ENCODE results near the gene ZNF490. TPM values are rescaled to one million over a fixed set of nuclear protein-coding genes. Genes with fewer than 3 reads are reported as not detected.
"Not testable (repeated sequence)": the region's sequence is repeated elsewhere in the genome, so short reads cannot be mapped to it uniquely, and the experiment has no call there.

ZNF490 gene
- total RNA-seq, result 10.2 and 13.1 TPM in 2 replicates

DNA sequence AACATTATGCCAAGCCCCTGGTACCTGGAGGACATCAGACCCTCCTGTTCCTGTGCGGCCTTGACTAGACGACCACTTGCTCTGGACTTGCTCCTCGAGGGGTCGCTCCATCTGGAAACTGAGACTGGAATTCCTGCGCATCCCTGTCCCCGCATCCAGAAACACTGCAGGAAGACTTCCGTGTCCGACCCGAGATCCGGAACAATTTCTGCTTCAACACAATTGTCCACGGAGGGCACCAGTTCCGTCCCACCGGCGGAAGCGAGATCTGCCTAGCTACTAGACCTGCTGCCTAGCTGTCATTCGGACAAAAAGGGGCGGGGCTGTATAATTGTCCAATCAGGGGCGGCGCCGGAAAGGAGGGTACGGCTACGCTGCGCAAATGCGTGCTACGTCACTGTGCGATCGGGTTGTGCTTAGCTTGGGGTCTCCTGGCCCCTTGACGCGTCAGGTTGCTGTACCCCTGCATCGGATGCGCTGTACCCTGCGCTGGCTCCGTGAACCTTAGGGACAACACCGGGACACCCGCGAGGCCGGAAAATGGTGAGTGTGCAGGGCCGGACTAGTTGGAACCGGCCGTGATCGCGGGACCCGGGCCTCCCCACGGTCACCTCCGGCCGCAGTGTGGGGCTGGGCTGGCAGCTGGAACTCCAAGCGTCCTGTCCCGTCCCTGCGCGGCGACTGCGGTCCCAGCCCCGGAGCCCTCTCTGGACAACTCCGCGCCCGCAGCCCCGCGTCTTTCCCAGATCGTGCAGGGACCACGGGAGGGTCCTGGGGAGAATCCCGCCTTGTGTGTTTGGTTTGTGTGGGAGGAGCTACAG lies at the start of gene ZNF490, which contains the start of gene ZNF791:
Gene ZNF490 (minus strand): TSS at position 274 of the 821 bp plus-strand sequence. CDS start 133 bp downstream, at position 141.
Gene ZNF791 (plus strand): TSS at position 381 of the 821 bp plus-strand sequence. CDS start 160 bp downstream, at position 541.
- DNase-seq, result peak; percentile 98

GRCh38 chr19:12657966-12658365 lies 47.4 kb upstream of the ZNF490 start:
- no peak for DNase-seq

DNA sequence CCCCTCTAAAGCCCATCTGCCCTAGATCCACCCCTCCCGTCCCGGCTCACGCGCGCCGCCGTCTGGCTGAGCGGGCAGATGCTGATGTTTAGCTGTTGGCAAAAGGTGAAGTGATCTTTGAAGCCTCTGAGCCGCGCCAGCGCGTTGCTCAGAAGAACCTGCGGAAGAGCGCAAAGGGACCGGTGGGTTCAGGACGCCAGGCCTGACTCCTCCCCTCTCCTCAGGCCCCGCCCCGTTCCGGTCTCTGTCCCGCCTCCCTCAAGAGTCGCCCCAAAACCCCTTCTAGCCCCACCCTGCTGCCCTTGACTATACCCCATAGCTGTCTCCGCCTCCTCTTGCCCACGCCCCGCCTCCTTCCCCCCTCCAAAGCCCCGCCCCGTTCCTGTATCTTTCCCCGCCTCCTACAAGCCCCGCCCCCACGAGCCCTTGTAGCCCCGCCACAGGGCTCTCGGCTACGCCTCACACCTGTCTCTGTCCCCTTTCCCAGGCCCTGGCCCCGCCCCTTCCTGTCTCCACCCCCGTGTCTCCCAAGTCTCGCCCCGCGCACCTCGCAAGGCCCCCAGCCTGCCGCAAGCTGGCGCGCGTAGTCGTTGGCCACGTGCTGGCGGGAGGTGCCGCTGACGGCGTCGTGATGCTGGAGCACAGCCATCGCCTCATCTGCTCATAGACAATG lies 46.4 kb upstream of the ZNF490 start:
- no peak for DNase-seq

DNA sequence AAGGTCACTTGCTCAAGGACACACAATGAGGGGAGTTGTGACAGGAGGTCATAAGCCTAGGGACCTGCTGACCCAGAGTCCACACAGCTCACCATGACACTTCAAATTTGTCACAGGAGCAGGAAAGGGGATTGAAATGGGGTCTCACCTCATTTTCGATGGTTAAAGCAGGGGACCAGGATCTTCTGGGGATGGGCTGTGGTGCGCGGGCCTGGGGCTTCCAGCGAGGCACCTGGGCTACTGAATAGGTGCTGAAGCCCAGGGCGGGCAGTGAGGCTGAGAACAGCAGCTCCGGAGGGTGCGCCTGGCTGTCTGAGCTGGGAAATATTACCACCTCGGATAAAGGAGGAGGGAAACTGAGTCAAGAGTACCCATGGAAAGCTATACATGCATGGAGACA lies 44.9 kb upstream of the ZNF490 start:
- no peak for DNase-seq

GRCh38 chr19:12652219-12652618 lies 41.6 kb upstream of the ZNF490 start:
- no peak for DNase-seq

DNA sequence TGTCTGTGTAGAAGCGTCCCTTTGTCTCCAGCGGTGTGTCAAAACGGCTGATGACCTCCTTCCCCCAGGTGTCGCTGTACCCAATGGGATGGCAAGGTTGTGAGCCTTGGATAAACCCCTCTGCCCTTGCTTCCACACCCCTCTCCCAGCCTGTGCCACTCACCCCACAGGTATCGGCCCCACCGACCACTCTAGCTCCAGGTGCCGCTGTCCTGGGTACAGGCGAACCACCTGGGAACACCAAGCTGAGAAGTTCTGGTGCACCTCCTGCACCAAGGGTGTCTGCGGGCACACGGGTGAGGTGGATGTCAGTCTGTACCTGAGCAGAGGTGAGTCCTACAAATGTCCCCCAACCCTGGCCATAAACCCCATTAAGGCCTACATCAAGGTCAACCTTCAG lies 39.3 kb upstream of the ZNF490 start:
- DNase-seq, result no peak

- DNase-seq, result peak; percentile 38
Measured at GRCh38 chr19:12648088-12648487, 37.5 kb upstream of the ZNF490 start.

DNA sequence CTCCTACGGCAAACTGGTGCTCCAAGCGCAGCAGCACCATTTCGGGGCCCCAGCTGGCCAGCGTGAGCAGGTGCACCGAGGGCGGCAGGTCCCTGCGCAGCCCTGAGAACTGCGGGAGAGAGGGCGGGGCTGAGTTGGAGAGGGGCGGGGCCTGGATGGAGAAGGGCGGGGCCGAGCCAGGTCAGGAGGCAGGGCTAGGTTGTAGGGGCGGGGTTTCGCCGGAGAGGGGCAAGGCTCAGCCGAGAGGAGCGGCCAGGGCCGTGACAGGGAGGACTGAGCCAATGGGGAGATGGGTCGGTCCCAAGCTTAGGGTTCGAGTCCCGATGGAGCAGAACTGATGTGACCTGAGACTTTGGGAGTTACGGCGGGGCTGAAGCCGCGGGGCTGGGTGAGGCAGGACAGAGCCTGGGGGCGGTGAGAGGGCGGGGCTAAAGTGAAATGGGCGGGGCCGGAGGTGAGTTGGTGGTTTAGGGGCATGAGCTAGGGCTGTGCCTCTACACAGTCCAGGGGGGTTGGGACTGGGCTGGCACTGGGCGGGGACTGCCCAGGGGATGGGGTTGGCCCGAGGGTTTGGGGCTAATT lies 37.0 kb upstream of the ZNF490 start:
- peak; percentile 56 for DNase-seq

GRCh38 chr19:12647047-12647446 lies 36.4 kb upstream of the ZNF490 start:
- no peak for DNase-seq

GRCh38 chr19:12646551-12646950 lies 35.9 kb upstream of the ZNF490 start:
- no peak for DNase-seq

- DNase-seq, result not testable (repeated sequence)
Measured at GRCh38 chr19:12643716-12644115, 33.1 kb upstream of the ZNF490 start.

DNA sequence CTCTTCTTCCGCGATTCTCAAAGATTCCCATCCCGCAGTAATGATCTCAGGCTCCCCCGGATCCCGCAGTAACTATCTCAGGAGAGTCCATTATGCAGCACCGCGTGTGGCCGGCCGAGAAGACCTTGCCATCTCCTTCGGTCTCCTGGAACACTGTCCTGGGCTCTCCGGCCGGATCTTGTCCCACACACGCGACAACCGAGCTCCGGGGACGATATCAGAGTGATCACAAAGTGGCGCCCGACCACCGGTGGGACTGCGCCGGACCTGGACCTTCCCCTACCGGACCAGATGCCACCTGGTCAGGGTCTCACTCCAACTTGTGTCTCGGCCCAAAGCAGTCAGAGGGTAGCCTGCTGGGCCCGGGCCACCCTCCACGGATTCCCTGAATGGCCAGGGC lies 31.9 kb upstream of the ZNF490 start:
- DNase-seq, result no peak

DNA sequence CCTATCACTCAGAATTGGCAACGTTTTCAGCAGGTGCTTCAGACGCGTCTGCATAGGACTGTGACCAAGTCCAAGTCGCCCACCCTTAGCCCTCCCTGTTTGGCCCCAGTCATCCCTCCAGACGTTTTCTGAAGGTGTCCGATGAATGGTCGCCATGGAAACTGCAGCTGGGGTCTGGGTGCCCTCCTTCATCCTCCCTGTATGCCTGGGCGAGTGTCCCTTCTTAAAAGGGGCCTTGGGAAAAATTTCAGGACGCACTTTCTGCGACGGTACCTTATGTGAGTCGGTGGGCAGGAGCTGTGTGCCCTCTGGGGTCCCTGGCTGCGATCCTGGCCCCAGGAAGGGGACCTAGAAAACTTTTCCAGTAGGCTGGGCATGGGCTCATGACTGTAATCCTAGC lies 30.8 kb upstream of the ZNF490 start:
- no peak for DNase-seq

- DNase-seq, result peak; percentile 84
Measured at GRCh38 chr19:12639901-12640613, 29.4 kb upstream of the ZNF490 start.

DNA sequence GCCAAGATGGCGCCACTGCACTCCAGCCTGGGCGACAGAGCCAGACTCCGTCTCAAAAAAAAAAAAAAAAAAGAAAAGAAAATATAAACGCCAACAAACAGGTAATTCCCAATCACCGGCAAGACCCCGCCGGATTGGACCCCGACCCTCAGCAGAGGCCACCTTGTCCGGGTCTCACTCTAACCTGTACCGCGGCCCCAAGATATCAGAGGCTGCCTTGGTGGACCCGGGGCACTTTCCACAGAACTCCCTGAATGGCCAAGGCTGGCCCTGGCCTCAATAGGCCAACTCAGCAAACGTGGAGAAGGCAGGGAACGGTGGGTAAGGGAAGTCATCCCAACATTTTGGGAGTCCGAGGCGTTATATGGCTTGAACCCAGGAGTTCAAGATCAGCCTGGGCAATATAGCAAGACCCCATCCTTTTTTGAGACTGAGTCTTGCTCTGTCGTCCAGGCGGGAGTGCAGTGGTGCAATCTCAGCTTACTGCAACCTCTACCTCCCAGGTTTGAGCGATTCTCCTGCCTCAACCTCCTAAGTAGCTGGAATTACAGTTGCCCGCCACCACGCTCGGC lies 28.1 kb upstream of the ZNF490 start:
- no peak for DNase-seq

DNA sequence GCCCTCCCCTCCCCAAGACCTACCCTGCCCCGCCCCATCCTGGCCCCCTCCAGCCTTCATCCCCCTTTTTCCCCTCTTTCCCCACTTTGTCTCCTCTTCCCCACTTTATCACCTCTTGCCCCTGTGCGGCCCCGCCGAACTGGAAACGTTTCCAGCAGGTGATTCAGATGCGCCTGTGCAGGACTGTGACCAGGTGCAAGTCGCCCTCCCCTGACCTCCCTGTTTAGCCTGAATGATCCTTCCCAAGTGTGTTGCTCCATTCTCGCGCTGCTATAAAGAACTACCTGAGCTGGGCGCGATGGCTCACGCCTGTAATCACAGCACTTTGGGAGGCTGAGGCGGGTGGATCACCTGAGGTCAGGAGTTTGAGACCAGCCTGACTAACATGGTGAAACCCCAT lies 26.0 kb upstream of the ZNF490 start:
- DNase-seq, result no peak

- DNase-seq, result no peak
Measured at GRCh38 chr19:12629215-12629614, 18.6 kb upstream of the ZNF490 start.

- DNase-seq, result peak; percentile 30
Measured at GRCh38 chr19:12628040-12629022, 17.7 kb upstream of the ZNF490 start.

GRCh38 chr19:12626958-12627357 lies 16.3 kb upstream of the ZNF490 start:
- no peak for DNase-seq

DNA sequence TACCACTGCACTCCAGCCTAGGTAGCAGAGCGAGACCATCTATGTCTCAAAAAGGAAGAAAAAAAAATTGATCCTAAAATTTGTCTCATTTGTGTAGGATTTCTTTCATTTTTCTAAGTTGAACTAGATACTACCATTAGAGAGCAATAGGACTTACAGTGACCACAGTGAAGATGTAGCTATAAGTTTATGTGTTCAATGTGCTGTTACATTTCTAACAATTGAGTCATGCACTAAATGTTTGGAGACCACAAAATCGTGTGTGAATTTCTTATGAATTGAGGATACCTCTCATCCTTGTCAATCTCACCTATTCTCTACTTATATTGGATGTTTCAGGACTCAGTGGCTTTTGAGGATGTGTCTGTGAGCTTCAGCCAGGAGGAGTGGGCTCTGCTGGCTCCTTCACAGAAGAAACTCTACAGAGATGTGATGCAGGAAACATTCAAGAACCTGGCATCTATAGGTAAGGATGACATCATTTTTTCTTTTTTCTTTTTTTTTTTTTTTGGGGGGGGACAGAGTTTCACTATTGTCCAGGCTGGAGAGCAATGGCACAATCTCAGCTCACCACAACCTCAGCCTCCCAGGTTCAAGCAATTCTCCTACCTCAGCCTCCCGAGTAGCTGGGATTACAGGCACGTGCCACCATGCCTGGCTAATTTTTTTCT lies 12.9 kb upstream of the ZNF490 start:
- no peak for DNase-seq
